ENCODE data around the gene C16orf96.
A peak's percentile ranks its signal among the peaks of the same experiment; 100 is the strongest.

C16orf96 gene

DNA sequence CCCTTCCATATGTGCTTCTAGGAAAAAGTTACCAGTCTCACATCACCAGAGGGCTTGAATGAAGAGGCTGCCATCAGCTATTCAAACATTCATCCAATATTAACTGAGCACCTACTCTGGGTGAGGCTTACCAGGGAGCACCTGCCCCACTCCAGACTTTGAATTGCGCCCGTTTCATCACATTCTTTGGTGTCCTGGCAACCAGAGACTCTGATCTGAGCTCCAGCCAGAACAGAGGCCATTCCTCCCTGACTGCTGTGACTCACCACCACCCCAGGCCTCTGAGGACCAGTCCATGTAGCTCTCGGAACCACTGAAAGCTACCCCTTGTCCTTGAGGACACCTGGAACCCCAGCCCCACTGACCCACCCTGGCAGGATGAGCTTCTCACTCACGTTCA lies at the start of gene C16orf96:
TSS of gene C16orf96 (plus strand) at position 229 of the 400 bp plus-strand sequence. CDS start at position 379, 150 bp downstream.
- no peak for DNase-seq (ENCODE audit: low spot score)

- peak; percentile 77 for DNase-seq (ENCODE audit: low spot score)
These were observed 49.7 kb upstream of the C16orf96 start for GRCh38 chr16:4506450-4506849.

- no peak for DNase-seq (ENCODE audit: low spot score)
These were observed 48.4 kb upstream of the C16orf96 start for GRCh38 chr16:4507588-4508345.

- DNase-seq (ENCODE audit: low spot score): no peak
These were observed 47.3 kb upstream of the C16orf96 start for GRCh38 chr16:4508806-4509205.

DNA sequence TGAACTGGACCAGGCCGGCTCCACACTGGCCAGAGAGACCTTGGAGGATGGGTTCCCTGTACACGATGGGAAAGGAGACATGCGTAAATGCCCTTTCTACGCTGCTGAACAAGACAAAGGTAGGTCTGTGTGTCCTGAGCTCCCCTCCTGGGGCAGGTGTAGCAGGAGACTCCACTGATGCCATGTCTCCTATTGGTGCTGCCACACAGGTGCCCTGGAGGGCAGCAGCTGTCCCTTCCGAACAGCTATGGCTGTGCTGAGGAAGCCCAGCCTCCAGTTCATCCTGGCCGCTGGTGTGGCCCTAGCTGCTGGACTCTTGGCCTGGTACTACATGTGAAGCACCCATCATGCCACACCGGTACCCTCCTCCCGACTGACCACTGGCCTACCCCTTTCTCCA lies 46.7 kb upstream of the C16orf96 start:
- DNase-seq (ENCODE audit: low spot score): no peak

DNA sequence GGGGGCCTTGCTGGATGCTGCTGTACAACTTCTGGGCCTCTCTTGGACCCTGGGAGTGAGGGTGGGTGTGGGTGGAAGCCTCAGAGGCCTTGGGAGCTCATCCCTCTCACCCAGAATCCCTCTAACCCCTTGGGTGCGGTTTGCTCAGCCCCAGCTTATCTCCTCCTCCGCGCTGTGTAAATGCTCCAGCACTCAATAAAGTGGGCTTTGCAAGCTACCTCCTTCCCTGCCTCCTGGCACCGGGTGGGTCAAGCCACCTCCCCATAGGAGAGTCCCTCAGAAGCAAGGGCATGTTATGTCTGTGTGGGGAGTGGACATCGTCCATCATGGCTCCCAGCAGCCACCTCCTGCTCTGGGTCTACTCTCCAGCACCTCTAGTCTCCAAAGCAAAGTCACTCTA lies 46.0 kb upstream of the C16orf96 start:
- DNase-seq (ENCODE audit: low spot score): no peak

DNA sequence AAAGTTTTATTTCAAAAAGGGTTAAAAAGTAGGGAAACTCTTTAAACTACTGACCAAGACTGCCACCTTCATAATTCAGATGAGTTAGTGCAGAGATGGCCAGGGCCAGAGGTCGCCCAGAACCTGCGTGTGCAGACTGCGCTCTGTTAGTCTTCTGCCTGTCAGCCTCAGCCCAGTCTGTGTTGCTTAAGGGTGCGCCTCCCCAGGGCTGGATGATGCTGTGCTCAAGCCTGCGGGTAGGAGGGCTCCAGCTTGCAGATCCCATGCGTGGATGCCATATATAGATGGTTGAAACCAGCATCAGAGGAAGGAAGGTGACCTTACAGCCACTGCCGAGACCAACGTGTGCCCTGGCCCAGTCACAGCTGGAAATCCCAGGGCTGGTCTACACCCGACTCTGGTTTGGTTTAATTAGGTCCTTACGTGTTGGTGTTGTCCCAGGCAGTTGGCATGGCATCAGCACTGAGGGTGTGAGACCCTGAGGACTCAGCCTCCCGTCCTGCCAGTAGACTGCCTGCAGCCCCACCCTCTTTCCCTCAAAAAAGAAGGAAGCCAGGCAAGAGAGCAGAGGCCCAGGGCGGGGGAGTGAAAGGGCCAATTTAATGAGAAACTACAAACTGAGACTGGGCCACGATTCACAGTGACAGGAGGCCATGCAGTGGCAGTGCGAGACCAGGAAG lies 45.3 kb upstream of the C16orf96 start:
- DNase-seq (ENCODE audit: low spot score): no peak

- peak; percentile 63 for DNase-seq (ENCODE audit: low spot score)
These were observed 44.6 kb upstream of the C16orf96 start for GRCh38 chr16:4511441-4512082.

DNA sequence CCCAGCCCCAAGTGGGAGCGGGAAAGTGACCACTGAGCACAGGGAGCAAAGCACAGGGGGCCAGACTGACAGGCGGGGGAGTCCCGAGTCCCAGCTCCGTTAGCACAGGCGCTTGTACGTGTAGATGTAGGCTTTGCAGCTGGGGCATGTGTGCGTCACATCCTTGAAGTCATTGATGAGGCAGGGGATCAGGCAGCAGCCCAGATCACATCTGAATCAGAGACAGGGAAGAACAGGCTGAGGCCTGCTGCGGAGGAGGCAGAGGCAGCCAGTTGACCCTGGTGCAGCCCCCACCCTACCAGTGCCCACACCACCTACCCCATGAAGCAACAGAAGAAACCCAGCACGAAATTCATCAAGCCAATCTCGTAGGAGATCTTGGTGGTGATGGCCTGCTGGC lies 43.7 kb upstream of the C16orf96 start:
- no peak for DNase-seq (ENCODE audit: low spot score)

GRCh38 chr16:4513086-4513860 lies 42.9 kb upstream of the C16orf96 start:
- DNase-seq (ENCODE audit: low spot score): no peak

- DNase-seq (ENCODE audit: low spot score): no peak
These were observed 42.3 kb upstream of the C16orf96 start for GRCh38 chr16:4513881-4514280.

- no peak for DNase-seq (ENCODE audit: low spot score)
These were observed 41.5 kb upstream of the C16orf96 start for GRCh38 chr16:4514606-4515005.

- DNase-seq (ENCODE audit: low spot score): no peak
These were observed 40.4 kb upstream of the C16orf96 start for GRCh38 chr16:4515611-4516233.

DNA sequence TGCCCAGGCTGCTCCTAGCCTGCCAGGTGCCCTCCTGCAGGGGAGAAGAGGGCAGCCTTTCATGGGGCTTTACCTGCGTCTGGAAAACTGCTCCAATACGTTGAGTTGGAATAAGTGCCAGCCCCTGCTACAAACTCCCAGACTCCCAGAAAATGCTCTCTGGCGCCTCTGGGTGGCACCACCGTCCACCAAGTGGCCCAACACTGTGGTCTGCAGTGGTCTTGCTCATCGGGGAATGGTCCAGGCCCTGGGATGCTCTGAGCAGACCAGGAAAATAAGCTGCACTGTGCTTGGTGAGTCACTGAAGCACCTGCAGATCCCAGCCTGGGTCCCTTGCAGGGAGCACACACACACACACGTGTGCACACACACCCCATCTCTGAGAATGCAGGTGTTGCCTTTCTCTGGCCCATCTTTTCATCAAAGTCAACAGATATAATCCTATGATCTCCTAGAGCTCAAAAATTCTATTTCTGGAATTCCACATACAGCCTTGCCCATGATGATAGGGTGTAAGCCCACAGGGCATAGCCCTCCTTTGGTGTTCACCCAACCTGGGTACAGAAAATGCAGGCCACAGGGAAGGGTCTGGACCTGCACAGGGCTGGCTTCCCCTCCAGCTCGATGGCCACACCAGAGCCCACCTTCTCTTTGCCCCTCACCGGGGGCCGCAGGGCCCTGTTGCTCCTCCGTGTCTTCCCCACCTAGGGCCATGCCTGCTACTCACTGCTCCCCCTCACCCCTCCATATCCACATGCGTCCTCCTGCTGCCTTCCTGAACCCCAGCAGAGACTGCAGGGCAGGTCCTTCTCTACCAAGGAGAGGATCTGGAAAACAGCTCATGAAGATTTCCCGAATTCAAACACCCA lies 38.1 kb upstream of the C16orf96 start:
- DNase-seq (ENCODE audit: low spot score): no peak

DNA sequence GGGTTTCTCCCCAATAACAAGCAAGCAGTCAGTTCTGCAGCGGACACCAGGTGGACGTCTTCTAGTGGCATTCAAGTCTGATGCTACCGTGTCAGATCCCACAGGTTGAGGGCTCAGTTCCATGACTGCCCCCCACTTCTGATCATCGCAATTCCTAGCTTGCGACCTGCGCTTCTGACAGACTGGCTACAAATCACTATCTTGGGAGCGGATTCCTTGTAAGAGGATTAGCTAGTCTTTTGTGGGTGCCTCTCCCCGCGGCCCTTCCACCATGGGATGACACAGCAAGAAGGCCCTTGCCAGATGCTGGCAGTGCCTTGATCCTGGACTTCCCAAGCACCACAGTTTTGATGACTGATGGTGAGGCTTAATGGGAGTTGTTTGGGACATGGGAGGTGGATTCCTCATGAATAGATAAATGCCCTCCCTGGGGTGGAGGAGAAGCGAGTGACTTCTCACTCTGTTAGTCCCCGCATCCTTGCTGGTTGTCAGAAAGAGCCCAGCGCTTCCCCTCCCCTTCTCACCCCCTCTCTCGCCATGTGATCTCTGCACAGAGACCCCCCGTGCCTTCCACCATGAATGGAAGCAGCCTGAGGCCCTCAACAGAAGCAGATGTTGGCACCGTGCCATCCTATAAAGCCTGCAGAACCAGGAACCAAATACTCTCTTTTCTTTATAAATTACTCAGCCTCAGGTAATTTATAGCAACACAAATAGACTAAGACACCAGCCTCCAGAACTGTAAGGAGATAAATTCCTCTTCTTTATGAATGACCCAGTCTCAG lies 36.7 kb upstream of the C16orf96 start:
- no peak for DNase-seq (ENCODE audit: low spot score)

DNA sequence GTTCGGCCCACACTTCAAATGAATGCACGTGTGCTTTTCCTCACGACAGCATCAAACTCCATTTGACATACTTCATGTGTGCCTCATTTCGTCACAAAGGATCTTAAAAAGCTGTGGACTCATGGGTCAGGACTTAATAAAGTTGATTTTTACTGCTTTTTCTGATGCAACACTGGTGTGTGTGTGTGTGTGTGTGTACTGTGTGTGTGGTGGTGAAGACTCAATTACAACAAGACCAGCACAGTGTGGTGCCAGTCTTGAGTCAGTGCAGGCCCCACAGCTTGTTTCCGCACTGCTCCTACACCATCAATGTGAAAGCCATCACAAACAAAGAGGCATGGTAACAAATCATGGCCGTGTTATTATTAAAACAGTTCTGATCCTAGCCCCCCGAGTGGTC lies 35.2 kb upstream of the C16orf96 start:
- no peak for DNase-seq (ENCODE audit: low spot score)

- no peak for DNase-seq (ENCODE audit: low spot score)
These were observed 34.0 kb upstream of the C16orf96 start for GRCh38 chr16:4522051-4522581.

DNA sequence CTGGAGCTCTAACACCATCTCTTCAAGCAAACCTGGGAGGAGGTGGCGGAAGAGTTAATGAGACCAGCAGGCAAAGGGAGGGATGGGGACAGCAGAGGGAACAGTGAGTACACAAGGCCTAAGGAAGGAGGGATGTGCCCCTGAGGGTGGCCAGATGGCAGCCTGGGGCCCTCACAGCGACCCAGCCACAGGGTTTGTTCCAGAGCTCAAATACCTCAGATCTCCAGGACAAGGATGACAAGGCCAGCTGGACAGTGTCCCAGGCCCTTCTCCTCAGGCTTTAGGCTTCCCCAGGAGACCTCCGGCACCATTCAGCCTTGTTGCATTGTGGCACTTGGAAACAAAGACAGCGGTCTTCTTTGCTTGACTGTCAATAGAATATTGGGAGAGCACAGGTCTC lies 32.5 kb upstream of the C16orf96 start:
- no peak for DNase-seq (ENCODE audit: low spot score)

GRCh38 chr16:4524571-4524970 lies 31.6 kb upstream of the C16orf96 start:
- DNase-seq (ENCODE audit: low spot score): no peak

DNA sequence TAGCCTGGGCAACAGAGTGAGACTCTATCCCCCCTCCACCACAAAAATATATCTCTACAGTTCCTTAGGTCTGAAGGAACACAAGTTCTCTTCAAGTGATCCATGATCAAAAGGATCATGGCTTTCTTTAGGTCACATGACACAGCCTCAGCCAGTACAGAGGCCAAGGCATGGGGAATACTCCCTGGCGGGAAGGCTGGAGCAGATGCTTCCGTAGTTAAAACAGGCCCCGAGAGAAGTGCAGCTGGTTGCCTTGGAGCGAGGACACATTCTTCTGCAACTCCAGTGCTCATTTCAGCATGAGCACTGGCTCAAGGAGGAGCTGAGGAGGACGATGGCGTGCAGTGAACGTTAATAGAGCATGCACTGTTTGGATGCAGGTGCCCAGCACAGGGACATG lies 31.1 kb upstream of the C16orf96 start:
- DNase-seq (ENCODE audit: low spot score): no peak
